Activated gamma-delta T cell treated with anti-CD3 and anti-CD28 coated beads, Interleukin-2, amount 50 U/mL, for 16 hours (primary cell): ENCODE measurements around the gene ME3.
"Not testable (repeated sequence)": the region's sequence is repeated elsewhere in the genome, so short reads cannot be mapped to it uniquely, and the experiment has no call there.

Source experiments
- DNase-seq: peaks from one replicate; pipeline ENCODE4 v3.0.0-alpha.2; 2020; ENCODE audit warnings: low read depth

Gene ME3

GRCh38 chr11:86621854-86622253 lies 50.6 kb downstream of the ME3 start:
- DNase-seq, result no peak

GRCh38 chr11:86620891-86621521 lies 51.4 kb downstream of the ME3 start:
- no peak for DNase-seq

GRCh38 chr11:86619428-86619827 lies 53.0 kb downstream of the ME3 start:
- not testable (repeated sequence) for DNase-seq

GRCh38 chr11:86617502-86617901 lies 54.9 kb downstream of the ME3 start:
- DNase-seq, result no peak

- no peak for DNase-seq
Observed at GRCh38 chr11:86615487-86615886, 56.9 kb downstream of the ME3 start.

GRCh38 chr11:86610559-86611341 lies 61.7 kb downstream of the ME3 start:
- no peak for DNase-seq

GRCh38 chr11:86608251-86608799 lies 64.1 kb downstream of the ME3 start:
- DNase-seq, result no peak

- DNase-seq, result no peak
Observed at GRCh38 chr11:86606836-86607481, 65.5 kb downstream of the ME3 start.

- DNase-seq, result no peak
Observed at GRCh38 chr11:86606270-86606835, 66.1 kb downstream of the ME3 start.

- DNase-seq, result no peak
Observed at GRCh38 chr11:86596861-86597586, 75.4 kb downstream of the ME3 start.

GRCh38 chr11:86595955-86596354 lies 76.5 kb downstream of the ME3 start:
- DNase-seq, result no peak

GRCh38 chr11:86595451-86595850 lies 77.0 kb downstream of the ME3 start:
- DNase-seq, result no peak

- DNase-seq, result no peak
Observed at GRCh38 chr11:86594746-86595145, 77.7 kb downstream of the ME3 start.

GRCh38 chr11:86593833-86594232 lies 78.6 kb downstream of the ME3 start:
- DNase-seq, result no peak

- DNase-seq, result peak; percentile 60
Observed at GRCh38 chr11:86592659-86593451, 79.6 kb downstream of the ME3 start.

GRCh38 chr11:86592047-86592591 lies 80.3 kb downstream of the ME3 start:
- no peak for DNase-seq

GRCh38 chr11:86591631-86592030 lies 80.8 kb downstream of the ME3 start:
- DNase-seq, result no peak

GRCh38 chr11:86589856-86590589 lies 82.4 kb downstream of the ME3 start:
- no peak for DNase-seq

GRCh38 chr11:86589204-86589603 lies 83.2 kb downstream of the ME3 start:
- DNase-seq, result no peak

- no peak for DNase-seq
Observed at GRCh38 chr11:86588566-86589090, 83.8 kb downstream of the ME3 start.
